SK-N-SH (cell line): ENCODE measurements around the gene KCNJ10. TPM values are rescaled to one million over a fixed set of nuclear protein-coding genes. Genes with fewer than 3 reads are reported as not detected.
A peak's percentile ranks its signal among the peaks of the same experiment; 100 is the strongest.

ENCODE experiments used
- CTCF ChIA-PET: fragments of 300-600, 350-600 bp; formaldehyde crosslinking; extraction: SDS; loops from one replicate; lab custom pipeline; 2021; lab: Yijun Ruan, JAX
- POLR2A ChIA-PET: fragments of 350-600 bp; sonication (Branson Sonifier 250); formaldehyde crosslinking; extraction: SDS; loops from one replicate; lab custom pipeline; 2020; ENCODE audit warnings: antibody characterized with exemption, inconsistent platforms; lab: Yijun Ruan, JAX
- DNase-seq: peaks from one replicate; pipeline ENCODE4 v3.0.0; 2012
- H2AFZ ChIP-seq: fragments of 200-600 bp; sonication (generic); 2 replicates; pipeline ENCODE4 v1.8.1; 2016; ENCODE audit warnings: antibody characterized with exemption, mild to moderate bottlenecking, low read depth
- H3F3A ChIP-seq: fragments of 200-600 bp; sonication (generic); replicated peaks from 2 replicates; pipeline ENCODE3; 2016; ENCODE audit warnings: antibody characterized with exemption, mild to moderate bottlenecking; ENCODE audit not compliant: insufficient read depth
- H3K27ac ChIP-seq, 2 experiments: fragments of 200-500 bp in 1 of 2; fragments of 200-600 bp in 1 of 2; sonication (Bioruptor generic) in 1 of 2; sonication (generic), shearing (Covaris generic) in 1 of 2; 2 replicates each; pipeline versions ENCODE4 v1.5.1 to v1.6.1; 2014 to 2016; ENCODE audit warnings: low read depth in 2 of 2, inconsistent platforms in 1 of 2, low read length in 1 of 2, mild to moderate bottlenecking in 1 of 2, mixed read lengths in 1 of 2
- H3K27me3 ChIP-seq: fragments of 200-600 bp; sonication (generic), shearing (Covaris generic); 2 replicates; pipeline ENCODE4 v1.6.1; 2016; ENCODE audit warnings: mixed run types; ENCODE audit not compliant: insufficient read depth
- H3K36me3 ChIP-seq, 2 experiments: fragments of 200-500 bp in 1 of 2; fragments of 200-600 bp in 1 of 2; sonication (Bioruptor generic) in 1 of 2; sonication (generic) in 1 of 2; replicated peaks in 1 of 2; 2 replicates each; pipeline versions ENCODE3 to v1.5.1; 2014 to 2016; ENCODE audit warnings: low read length in 1 of 2, mild to moderate bottlenecking in 1 of 2; ENCODE audit not compliant: insufficient read depth in 2 of 2, control insufficient read depth in 1 of 2
- H3K4me1 ChIP-seq, 2 experiments: fragments of 200-500 bp in 1 of 2; fragments of 200-600 bp in 1 of 2; sonication (Bioruptor generic) in 1 of 2; sonication (generic), shearing (Covaris generic) in 1 of 2; 2 replicates each; pipeline versions ENCODE4 v1.5.1 to v1.6.1; 2014 to 2016; ENCODE audit warnings: low read depth in 1 of 2, low read length in 1 of 2, mixed run types in 1 of 2; ENCODE audit not compliant: insufficient read depth in 2 of 2, control insufficient read depth in 1 of 2
- H3K4me2 ChIP-seq: fragments of 200-600 bp; sonication (generic), shearing (Covaris generic); 2 replicates; pipeline ENCODE4 v1.6.1; 2017; ENCODE audit warnings: mixed run types
- H3K4me3 ChIP-seq, 2 experiments: fragments of 200-500 bp in 1 of 2; fragments of 200-600 bp in 1 of 2; sonication (Bioruptor generic) in 1 of 2; sonication (generic), shearing (Covaris generic) in 1 of 2; 2 replicates each; pipeline versions ENCODE4 v1.5.1 to v1.8.1; 2014 to 2016; ENCODE audit warnings: low read depth in 2 of 2, inconsistent platforms in 1 of 2, low read length in 1 of 2, mild to moderate bottlenecking in 1 of 2, mixed read lengths in 1 of 2, moderate library complexity in 1 of 2
- H3K79me2 ChIP-seq: fragments of 200-600 bp; sonication (generic); 2 replicates; pipeline ENCODE4 v1.8.1; 2017; ENCODE audit warnings: mild to moderate bottlenecking; ENCODE audit not compliant: insufficient read depth
- H3K9ac ChIP-seq: fragments of 200-600 bp; sonication (generic); 2 replicates; pipeline ENCODE4 v1.6.1; 2017; ENCODE audit warnings: mixed run types
- H3K9me2 ChIP-seq: fragments of 200-600 bp; sonication (generic); 2 replicates; pipeline ENCODE4 v1.6.1; 2017; ENCODE audit warnings: mixed run types
- H3K9me3 ChIP-seq: fragments of 200-600 bp; sonication (generic); 2 replicates; pipeline ENCODE4 v1.6.1; 2017; ENCODE audit warnings: mixed run types, mild to moderate bottlenecking, moderate library complexity
- H4K20me1 ChIP-seq: fragments of 200-600 bp; sonication (generic); 2 replicates; pipeline ENCODE4 v1.6.1; 2017; ENCODE audit warnings: mild to moderate bottlenecking, mixed run types; ENCODE audit not compliant: insufficient read depth
- ELF1 ChIP-seq: IDR thresholded peaks from 2 replicates; pipeline ENCODE4 v1.4.0; 2012
- EZH2phosphoT487 ChIP-seq: fragments of 200-600 bp; sonication (generic); IDR thresholded peaks from 2 replicates; pipeline ENCODE4 v1.6.1; 2017; ENCODE audit warnings: low read depth, mixed run types, mild to moderate bottlenecking, antibody characterized with exemption, moderate library complexity, borderline replicate concordance
- FOSL2 ChIP-seq: IDR thresholded peaks from 2 replicates; pipeline ENCODE4 v1.4.0; 2012; ENCODE audit warnings: low read depth, mild to moderate bottlenecking, moderate library complexity, borderline replicate concordance
- FOXM1 ChIP-seq: IDR thresholded peaks from 2 replicates; pipeline ENCODE4 v1.4.0; 2012; ENCODE audit warnings: low read depth, mild to moderate bottlenecking
- GATA2 ChIP-seq: sonication (generic); formaldehyde crosslinking; IDR thresholded peaks from 2 replicates; pipeline ENCODE4 v1.5.0; 2020; ENCODE audit warnings: mild to moderate bottlenecking, missing genetic modification reagents
- MXI1 ChIP-seq: IDR thresholded peaks from 2 replicates; pipeline ENCODE4 v1.6.1; 2012; ENCODE audit warnings: mild to moderate bottlenecking, low read depth, low read length, improper control_type of control experiment
- NRF1 ChIP-seq: IDR thresholded peaks from 2 replicates; pipeline ENCODE4 v1.6.1; 2012; ENCODE audit warnings: low read depth, mild to moderate bottlenecking, low read length
- POLR2AphosphoS5 ChIP-seq: IDR thresholded peaks from 2 replicates; pipeline ENCODE4 v1.6.1; 2012; ENCODE audit warnings: low read depth, low read length
- RAD21 ChIP-seq: IDR thresholded peaks from 2 replicates; pipeline ENCODE4 v1.6.1; 2012; ENCODE audit warnings: mild to moderate bottlenecking, low read length
- RCOR1 ChIP-seq: fragments of 150-350 bp; IDR thresholded peaks from 2 replicates; pipeline ENCODE4 v1.6.1; 2017; ENCODE audit warnings: antibody characterized with exemption, low read length
- RXRA ChIP-seq: IDR thresholded peaks from 2 replicates; pipeline ENCODE4 v1.4.0; 2012; ENCODE audit warnings: low read depth, mild to moderate bottlenecking, borderline replicate concordance
- SIN3A ChIP-seq: IDR thresholded peaks from 2 replicates; pipeline ENCODE4 v1.6.1; 2012; ENCODE audit warnings: low read depth, mild to moderate bottlenecking, low read length, moderate library complexity, borderline replicate concordance
- SMC3 ChIP-seq: IDR thresholded peaks from 2 replicates; pipeline ENCODE4 v1.6.1; 2012; ENCODE audit warnings: low read depth, low read length, improper control_type of control experiment
- TAF1 ChIP-seq: IDR thresholded peaks from 2 replicates; pipeline ENCODE4 v1.6.1; 2012; ENCODE audit warnings: low read depth, mild to moderate bottlenecking, low read length, moderate library complexity, borderline replicate concordance
- TCF12 ChIP-seq: IDR thresholded peaks from 2 replicates; pipeline ENCODE4 v1.4.0; 2012
- TEAD4 ChIP-seq: IDR thresholded peaks from 2 replicates; pipeline ENCODE4 v1.4.0; 2012; ENCODE audit warnings: mild to moderate bottlenecking, borderline replicate concordance; ENCODE audit not compliant: insufficient read depth
- WGBS: methylation state at CpG from one replicate; pipeline ENCODE4 v1.1.6; 2017; ENCODE audit warnings: low lambda C conversion rate; 5-methylcytosine and 5-hydroxymethylcytosine counted together
- polyA plus RNA-seq, 3 experiments: library from polyadenylated mRNA; depleted of rRNA; stranded (reverse); fragments of >200 nt; gene quantifications; 2 replicates each; pipeline ENCODE4 v1.2.3, GENCODE V29; 2012
- TF ChIP-seq, protein P1 (sequence below): IDR thresholded peaks from 2 replicates; pipeline ENCODE4; 2012
- TF ChIP-seq, protein P2 (sequence below): IDR thresholded peaks from 2 replicates; pipeline ENCODE4 v1.4.0; 2012; ENCODE audit warnings: low read depth
- TF ChIP-seq, protein P3 (sequence below): IDR thresholded peaks from 2 replicates; pipeline ENCODE4 v1.6.1; 2012; ENCODE audit warnings: mild to moderate bottlenecking, low read depth, low read length, moderate library complexity
- TF ChIP-seq, protein P4 (sequence below): fragments of 200-600 bp; sonication (generic); IDR thresholded peaks from 2 replicates; pipeline ENCODE4 v1.6.1; 2017; ENCODE audit warnings: antibody characterized with exemption, mild to moderate bottlenecking, moderate library complexity

Gene KCNJ10
- polyA plus RNA-seq, 1 of the 3 experiments (the other 2 are of a cell fraction) = not detected

DNA sequence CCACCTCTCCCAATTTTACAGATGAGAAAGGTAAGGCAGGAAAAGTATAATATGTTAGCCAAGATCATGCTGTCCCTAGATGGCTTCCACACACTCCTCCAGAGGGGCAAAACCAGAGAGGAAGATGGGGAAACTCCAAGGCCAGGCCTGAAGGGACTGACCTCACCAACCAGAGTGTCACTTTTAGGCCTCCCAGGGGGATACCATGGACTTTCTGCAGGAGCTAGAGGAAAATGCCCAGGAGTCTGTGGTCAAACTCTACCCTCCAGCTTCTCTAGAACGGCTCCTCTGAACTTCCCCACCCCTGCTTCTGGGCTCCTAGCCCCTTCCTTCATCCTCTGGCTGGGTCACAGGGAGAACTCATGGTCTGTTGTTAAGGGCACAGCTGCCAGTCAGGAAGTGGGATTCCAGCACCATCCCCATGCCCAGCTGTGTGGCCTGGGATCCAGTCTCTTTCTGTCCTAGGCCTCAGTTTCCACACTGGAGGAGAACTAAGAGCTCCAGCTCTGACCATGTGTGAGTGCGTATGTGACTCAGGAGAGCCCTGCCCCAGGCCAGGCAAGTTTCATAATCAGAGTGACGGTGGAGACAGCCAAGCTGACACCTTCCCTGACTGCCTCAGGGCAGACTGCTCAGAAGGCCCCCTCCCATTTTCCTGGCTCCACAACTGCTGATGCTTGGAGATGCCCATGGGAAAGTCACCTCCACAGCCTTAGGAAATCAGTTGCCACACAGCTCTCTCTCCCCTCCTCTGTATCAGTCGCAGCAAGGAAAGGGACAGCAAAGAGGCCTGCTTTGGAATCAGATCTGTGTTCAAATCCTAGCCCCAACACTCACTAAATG is 26.5 kb upstream of the KCNJ10 start:
- no peak for DNase-seq
- no peak overlapping the region for H3K4me3 ChIP-seq
- H3K9me3 ChIP-seq = no peaks in the 10 kb centered on the region
- TF ChIP-seq ELF1 = no peak
- TF ChIP-seq POLR2AphosphoS5 = no peak
- TF ChIP-seq GATA2 (CRISPR knock-in tag) = no peak
- TF ChIP-seq RXRA = no peak
- TF ChIP-seq, protein P1, sequence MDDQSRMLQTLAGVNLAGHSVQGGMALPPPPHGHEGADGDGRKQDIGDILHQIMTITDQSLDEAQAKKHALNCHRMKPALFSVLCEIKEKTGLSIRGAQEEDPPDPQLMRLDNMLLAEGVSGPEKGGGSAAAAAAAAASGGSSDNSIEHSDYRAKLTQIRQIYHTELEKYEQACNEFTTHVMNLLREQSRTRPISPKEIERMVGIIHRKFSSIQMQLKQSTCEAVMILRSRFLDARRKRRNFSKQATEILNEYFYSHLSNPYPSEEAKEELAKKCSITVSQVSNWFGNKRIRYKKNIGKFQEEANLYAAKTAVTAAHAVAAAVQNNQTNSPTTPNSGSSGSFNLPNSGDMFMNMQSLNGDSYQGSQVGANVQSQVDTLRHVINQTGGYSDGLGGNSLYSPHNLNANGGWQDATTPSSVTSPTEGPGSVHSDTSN = no peak
- TF ChIP-seq, protein P2, sequence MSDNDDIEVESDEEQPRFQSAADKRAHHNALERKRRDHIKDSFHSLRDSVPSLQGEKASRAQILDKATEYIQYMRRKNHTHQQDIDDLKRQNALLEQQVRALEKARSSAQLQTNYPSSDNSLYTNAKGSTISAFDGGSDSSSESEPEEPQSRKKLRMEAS = no peak
- TF ChIP-seq MXI1 = no peak
- TF ChIP-seq, protein P3, sequence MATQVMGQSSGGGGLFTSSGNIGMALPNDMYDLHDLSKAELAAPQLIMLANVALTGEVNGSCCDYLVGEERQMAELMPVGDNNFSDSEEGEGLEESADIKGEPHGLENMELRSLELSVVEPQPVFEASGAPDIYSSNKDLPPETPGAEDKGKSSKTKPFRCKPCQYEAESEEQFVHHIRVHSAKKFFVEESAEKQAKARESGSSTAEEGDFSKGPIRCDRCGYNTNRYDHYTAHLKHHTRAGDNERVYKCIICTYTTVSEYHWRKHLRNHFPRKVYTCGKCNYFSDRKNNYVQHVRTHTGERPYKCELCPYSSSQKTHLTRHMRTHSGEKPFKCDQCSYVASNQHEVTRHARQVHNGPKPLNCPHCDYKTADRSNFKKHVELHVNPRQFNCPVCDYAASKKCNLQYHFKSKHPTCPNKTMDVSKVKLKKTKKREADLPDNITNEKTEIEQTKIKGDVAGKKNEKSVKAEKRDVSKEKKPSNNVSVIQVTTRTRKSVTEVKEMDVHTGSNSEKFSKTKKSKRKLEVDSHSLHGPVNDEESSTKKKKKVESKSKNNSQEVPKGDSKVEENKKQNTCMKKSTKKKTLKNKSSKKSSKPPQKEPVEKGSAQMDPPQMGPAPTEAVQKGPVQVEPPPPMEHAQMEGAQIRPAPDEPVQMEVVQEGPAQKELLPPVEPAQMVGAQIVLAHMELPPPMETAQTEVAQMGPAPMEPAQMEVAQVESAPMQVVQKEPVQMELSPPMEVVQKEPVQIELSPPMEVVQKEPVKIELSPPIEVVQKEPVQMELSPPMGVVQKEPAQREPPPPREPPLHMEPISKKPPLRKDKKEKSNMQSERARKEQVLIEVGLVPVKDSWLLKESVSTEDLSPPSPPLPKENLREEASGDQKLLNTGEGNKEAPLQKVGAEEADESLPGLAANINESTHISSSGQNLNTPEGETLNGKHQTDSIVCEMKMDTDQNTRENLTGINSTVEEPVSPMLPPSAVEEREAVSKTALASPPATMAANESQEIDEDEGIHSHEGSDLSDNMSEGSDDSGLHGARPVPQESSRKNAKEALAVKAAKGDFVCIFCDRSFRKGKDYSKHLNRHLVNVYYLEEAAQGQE = no peak
- TF ChIP-seq RAD21 = no peak
- no peak for TF ChIP-seq EZH2phosphoT487
- TF ChIP-seq TAF1 = no peak
- no peak for TF ChIP-seq FOXM1
- TF ChIP-seq NRF1 = no peak
- no peak for TF ChIP-seq RCOR1
- no peak for TF ChIP-seq SMC3
- TF ChIP-seq, protein P4, sequence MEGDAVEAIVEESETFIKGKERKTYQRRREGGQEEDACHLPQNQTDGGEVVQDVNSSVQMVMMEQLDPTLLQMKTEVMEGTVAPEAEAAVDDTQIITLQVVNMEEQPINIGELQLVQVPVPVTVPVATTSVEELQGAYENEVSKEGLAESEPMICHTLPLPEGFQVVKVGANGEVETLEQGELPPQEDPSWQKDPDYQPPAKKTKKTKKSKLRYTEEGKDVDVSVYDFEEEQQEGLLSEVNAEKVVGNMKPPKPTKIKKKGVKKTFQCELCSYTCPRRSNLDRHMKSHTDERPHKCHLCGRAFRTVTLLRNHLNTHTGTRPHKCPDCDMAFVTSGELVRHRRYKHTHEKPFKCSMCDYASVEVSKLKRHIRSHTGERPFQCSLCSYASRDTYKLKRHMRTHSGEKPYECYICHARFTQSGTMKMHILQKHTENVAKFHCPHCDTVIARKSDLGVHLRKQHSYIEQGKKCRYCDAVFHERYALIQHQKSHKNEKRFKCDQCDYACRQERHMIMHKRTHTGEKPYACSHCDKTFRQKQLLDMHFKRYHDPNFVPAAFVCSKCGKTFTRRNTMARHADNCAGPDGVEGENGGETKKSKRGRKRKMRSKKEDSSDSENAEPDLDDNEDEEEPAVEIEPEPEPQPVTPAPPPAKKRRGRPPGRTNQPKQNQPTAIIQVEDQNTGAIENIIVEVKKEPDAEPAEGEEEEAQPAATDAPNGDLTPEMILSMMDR = no peak
- no peak for TF ChIP-seq SIN3A
- TF ChIP-seq TCF12 = no peak
- no peak for TF ChIP-seq FOSL2
- TF ChIP-seq TEAD4 = no peak
- TF ChIP-seq, all 33 proteins: peak for 0
- H3K36me3 ChIP-seq = peaks cover 0 to 9% of the 10 kb centered on the region in 2 experiments
- CTCF ChIA-PET = interaction anchor here (1.3 to 8.4 kb wide), 10 partner anchors 12 to 195 kb away, joined by 3 to 132 read pairs (median 11); partner anchors contain the start of genes KCNJ10 and KCNJ9
- no peaks in the 10 kb centered on the region for H3K9me2 ChIP-seq
- H3F3A ChIP-seq = peaks cover 11% of the 10 kb centered on the region
- no peaks in the 10 kb centered on the region for H3K27me3 ChIP-seq
- no peaks in the 10 kb centered on the region for H3K79me2 ChIP-seq
- peaks cover 7 to 27% of the 10 kb centered on the region in 2 experiments; a peak in 1 of 4 replicates for H3K4me1 ChIP-seq
- no peaks in the 10 kb centered on the region for H4K20me1 ChIP-seq
- H3K9ac ChIP-seq = no peak overlapping the region
- POLR2A ChIA-PET = no interaction called here
- H3K27ac ChIP-seq = no peak overlapping the region
- no peak overlapping the region for H2AFZ ChIP-seq
- peak overlapping the region; percentile 93; the same call in 1 of the 2 replicates for H3K4me2 ChIP-seq
- 76% methylated on average over 3 of the region's 4 CpGs for WGBS
